Measurements from ENCODE around the gene CHERP.

Gene CHERP, protein sequence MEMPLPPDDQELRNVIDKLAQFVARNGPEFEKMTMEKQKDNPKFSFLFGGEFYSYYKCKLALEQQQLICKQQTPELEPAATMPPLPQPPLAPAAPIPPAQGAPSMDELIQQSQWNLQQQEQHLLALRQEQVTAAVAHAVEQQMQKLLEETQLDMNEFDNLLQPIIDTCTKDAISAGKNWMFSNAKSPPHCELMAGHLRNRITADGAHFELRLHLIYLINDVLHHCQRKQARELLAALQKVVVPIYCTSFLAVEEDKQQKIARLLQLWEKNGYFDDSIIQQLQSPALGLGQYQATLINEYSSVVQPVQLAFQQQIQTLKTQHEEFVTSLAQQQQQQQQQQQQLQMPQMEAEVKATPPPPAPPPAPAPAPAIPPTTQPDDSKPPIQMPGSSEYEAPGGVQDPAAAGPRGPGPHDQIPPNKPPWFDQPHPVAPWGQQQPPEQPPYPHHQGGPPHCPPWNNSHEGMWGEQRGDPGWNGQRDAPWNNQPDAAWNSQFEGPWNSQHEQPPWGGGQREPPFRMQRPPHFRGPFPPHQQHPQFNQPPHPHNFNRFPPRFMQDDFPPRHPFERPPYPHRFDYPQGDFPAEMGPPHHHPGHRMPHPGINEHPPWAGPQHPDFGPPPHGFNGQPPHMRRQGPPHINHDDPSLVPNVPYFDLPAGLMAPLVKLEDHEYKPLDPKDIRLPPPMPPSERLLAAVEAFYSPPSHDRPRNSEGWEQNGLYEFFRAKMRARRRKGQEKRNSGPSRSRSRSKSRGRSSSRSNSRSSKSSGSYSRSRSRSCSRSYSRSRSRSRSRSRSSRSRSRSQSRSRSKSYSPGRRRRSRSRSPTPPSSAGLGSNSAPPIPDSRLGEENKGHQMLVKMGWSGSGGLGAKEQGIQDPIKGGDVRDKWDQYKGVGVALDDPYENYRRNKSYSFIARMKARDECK

DNA sequence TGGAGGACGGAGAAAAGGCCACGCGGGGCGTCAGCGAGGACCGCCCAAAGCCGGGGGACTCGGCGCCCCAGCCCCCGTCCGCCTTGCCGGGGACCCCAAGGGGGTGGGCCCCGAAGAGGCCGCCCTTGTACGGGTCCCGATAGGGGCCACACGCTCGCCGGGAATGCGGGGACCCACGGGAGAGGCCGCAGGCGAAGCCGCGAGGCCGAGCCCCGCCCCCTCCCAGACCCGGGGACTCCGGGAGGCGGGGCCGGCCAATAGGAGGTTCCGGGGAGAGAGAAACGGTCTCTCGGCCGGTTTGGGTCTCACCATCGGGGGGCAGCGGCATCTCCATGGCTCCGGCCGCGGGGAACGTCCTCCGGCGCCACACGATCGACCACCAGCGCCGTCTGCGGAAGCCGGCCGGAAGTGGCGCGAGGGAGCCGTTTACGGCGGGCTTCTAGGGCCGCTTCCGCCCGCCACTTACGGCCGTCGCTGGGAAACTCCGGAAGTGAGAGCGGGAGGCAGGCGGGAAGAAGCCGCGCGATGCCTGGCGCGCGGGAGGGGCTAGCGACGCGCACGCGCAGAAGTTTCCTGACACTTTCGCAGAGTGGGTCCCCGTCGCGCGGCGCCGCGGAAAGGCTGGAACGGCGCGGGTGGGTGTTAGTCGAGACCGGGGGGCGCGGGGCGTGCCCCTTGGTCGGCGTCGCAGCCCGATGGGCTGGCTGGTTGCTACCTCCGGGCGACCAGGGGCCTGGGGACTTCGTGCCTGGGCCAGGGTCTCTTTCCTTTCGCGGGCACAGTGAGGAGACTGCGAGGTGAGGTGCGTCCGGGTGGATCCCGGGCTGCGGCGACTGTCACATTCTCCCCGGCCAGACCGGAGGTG lies at the start of gene CHERP:
Gene CHERP (minus strand): TSS at position 393 of the 865 bp plus-strand sequence. CDS start 59 bp downstream, at position 334.
- peak; percentile 91 to 92 for DNase-seq (ENCODE audit: low read depth in 2 of 2)

DNA sequence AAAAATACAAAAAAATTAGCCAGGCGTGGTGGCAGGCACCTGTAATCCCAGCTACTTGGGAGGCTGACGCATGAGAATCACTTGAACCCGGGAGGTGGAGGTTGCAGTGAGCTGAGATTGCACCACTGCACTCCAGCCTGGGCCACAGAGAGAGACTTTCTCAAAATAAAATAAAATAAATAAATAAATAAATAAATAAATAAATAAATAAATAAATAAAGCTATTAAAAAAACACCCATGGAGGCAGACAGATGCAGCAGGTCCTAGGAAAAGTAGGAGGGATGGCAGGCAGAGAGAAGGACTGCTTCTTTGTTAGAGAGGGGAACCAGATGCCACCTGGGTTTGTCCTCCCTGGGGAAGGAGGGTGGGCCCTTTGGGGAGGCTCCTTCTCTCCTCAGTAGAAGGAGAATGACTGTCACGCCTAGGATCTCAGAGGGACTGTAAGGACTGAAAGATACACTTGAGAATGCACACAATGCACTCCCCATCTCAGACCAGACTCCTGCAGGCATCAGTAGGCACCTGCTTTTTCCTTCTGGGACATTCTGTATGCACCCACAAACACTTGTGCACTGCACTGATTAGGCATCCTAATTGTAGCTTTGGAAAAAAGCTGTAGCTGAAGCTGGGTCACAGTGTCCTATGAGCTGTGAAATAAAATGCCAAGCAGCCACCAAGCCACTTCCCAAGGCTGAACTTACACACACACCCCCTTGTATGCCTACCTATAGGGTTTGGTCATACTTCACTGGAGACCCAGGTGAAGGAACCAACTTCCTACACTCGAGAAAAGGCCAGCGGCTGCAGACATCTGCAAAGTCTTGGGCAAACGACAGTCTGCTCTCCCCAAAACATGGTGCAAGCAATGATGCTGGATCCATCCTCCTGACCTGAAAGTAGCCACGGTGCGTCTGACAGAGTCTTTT lies 48.9 kb upstream of the CHERP start:
- no peak for DNase-seq (ENCODE audit: low read depth in 2 of 2)

DNA sequence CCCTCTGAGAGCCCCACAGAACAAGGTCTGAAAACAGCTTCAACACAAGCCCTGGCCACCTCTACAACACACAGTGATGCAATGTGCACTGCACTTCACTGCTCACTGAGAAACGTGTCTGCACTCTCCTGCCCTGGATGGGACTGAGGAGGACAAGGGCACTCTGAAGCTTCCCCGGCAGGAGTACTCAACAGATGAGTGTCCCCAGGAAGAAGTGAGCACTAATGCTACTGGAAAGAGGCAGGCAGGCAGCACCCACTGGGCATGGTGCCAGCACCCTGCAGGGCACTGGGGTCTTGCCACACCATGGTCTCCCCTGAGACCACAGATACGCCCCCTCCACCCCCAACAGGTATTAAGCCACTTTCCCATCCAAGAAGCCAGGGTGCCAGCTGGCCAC lies 47.7 kb upstream of the CHERP start:
- DNase-seq (ENCODE audit: low read depth in 2 of 2): no peak

DNA sequence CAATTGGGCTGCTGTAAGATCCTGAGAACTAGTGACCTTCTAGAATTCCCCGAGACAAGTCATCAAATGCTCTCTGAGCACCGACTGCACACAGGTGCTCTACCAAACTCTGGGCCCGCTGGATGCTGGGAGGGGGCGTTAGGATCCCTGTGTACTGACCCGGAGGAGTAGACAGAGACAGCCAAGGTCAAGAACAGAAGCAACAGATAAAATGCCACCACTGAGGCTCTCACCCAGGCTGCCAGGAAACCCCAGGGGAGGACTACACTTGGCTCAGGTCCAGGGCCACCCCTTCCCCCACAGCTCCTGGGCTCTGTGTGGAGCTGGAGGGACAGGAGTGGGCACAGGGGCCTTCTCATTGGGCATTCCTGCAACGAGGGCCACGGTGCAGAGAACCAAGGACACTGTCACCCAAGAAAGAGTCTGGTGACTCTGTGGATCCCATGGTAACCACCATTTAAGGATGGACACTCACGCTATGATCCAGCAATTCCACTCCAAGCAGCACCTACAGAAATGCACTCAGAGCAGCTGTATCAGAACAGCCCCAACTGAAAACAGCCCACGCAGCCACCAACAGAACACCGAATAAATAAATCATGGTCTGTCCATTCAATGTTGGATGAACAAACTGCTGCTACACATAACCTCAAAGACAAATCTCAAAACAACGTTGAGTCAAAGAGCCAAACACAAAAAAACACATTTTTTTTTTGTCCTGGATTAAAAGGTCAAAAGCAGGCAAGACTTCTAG lies 46.8 kb upstream of the CHERP start:
- no peak for DNase-seq (ENCODE audit: low read depth in 2 of 2)

DNA sequence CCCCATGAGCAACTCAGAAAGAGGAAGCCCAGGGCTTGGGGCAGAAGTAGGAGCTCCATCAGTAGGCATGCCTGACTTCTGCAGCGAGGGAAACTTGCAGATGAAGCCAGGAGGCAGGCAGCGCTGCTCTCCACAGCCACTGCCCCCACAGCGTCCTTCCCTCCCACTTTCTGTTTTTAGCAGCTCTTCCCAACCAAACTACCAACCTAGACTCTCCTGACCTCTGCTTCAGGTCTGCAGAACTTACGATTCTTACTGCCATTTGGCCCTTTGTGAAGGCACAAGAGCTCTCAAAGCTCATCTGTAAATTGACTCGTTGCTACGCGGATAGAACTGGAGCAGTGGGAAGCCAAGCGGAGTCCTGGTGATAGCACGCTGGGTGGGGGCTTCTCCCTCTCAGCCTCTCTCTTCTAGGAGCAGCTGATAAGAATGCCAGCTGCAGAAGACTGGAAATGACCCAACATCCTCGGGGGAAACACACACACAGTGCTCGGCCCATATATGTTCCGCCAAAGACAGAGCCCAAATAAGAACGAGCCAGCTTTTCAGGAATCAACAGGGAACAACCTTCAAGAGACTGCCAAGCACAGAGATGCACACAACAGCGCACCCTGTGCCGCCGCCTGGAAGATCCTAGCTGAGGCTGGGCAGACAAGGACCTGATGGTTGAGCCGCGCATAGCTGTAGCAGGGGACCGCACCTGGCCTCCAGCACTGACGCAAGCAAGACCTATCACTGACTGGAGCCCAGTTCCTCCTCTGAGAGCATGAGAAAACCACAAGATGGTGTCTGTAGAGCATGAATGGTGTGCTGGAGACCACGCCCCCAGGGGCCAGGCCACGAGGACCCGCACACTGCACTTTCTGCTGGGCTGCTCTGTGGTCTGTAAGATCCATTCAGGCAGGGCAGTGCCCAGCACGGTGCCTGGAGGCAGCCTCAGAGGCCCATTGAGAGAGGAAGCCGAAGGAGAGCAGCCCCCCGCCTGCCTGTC lies 45.9 kb upstream of the CHERP start:
- DNase-seq (ENCODE audit: low read depth in 2 of 2): peak; percentile 62

DNA sequence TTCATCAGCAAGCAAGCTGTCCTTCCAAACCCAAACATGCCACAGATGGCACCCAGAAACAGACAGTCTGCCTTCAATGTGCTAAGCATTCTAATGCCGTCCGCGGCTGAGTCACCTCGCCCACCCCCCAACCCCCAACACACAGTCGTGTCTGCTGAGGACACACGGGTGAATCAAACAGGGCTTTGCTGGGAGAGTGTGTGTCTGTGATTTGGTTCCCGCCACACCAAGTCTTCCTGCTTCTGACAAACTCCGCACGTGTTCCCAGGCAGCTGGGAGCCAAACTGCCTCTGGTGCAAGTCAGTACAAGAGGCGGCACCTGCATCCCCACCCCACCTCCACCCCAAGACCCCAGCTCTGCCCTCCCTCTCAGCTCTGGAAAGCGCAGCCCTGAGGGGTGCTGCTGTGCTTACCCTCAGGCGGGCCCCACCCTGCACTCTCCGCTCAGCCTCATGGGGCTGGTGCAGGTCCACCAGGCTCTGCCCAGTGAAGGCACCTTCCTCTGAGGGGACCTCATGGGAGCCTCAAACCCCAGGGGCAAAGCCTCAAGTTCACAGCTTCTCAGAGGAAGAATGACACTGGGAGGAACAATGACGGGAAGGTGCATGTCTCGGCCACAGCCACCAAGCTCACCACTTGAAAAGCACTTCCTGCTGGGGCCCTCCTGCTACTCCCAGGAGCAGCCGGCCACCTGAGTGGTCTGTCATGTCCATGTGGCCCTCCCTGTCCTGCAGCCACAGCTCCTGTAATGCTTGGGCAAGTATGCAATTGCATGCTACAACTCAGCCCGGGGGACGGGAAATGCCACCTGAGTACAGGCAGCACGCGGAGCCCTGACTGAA lies 45.0 kb upstream of the CHERP start:
- peak in 1 of 2 donors; percentile 45 for DNase-seq (ENCODE audit: low read depth in 2 of 2)

DNA sequence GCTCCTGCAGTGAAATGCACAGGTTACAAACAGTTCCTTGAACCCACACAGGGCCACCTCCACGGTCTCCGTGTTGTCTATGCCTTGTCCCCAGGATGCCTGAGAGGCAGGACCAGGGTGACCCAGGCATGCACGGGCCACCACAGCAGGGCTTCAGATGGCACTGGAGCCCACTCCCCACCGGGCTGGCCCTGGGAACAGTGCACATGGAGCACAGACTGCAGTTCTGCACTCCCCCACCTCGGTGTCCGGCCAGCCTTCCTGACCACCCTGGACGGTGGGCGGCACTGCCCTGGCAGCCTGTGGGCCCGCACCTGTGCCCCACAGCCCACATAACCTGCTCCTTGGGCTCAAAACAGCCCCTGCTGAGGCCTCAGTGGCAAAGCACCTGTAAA lies 44.2 kb upstream of the CHERP start:
- no peak for DNase-seq (ENCODE audit: low read depth in 2 of 2)

DNA sequence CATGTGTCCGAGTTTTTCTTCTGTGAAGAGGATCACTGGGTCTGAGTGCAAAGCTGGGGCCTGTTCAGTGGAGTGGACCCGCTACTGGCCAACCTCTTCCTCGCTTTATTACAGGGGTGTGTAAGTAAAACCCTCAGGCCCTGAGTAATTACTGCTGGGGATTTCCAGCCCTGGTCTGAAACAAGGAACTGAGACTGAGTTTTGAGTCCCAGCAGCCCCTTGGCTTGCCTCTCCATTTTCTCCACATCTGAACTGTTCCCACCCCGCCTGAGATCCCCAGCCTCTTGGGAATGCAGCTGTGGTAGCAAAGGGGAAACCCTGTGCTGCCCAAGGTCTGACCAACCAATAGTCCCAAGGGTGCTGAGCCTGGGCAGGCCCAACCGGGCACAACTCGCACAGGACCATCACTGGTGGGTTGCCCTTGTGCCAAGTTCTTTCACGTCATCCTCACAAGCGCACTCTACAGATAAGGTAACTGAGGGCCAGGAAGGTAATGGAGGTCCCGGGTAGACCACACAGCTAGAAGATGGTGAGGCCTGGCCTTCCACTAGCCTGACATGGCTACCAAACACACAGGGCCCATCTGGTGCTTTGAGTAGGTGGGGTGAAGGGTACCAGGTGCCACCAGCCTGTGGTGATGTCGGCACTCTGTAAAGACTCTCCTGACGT lies 43.7 kb upstream of the CHERP start:
- DNase-seq (ENCODE audit: low read depth in 2 of 2): no peak

DNA sequence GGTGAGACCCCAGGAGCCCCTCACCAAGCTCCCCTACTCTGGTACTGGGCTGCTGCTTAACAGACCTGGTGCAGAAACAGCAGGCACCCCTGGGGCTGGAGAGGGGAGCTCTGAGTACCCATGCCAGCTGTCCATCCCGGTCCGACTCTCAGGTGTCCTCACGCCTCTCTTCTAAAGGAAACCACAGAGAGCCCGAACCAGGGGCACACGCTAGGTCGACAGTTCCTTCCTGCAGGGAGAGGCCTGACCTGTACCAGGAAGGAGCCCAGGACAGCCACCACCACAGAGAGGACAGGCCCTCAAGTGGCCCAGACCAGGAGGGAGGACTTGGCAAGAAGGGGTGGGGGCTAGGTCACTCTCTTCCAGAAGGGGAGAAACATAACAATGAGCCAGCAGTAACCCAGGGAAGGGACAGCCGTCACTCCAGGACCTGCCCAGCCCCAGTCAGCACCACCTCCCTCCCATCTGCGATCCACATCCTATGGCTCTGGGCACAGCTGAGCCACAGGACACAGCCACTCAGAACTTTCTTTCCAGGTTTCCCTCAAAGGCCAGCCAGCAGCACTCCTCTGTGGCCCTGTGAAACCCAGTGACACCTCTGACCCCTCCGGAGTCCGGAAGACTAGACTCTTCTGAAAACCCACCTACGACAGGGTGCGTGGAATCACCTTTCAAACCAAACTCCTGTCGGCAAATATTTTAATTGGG lies 43.0 kb upstream of the CHERP start:
- DNase-seq (ENCODE audit: low read depth in 2 of 2): no peak

DNA sequence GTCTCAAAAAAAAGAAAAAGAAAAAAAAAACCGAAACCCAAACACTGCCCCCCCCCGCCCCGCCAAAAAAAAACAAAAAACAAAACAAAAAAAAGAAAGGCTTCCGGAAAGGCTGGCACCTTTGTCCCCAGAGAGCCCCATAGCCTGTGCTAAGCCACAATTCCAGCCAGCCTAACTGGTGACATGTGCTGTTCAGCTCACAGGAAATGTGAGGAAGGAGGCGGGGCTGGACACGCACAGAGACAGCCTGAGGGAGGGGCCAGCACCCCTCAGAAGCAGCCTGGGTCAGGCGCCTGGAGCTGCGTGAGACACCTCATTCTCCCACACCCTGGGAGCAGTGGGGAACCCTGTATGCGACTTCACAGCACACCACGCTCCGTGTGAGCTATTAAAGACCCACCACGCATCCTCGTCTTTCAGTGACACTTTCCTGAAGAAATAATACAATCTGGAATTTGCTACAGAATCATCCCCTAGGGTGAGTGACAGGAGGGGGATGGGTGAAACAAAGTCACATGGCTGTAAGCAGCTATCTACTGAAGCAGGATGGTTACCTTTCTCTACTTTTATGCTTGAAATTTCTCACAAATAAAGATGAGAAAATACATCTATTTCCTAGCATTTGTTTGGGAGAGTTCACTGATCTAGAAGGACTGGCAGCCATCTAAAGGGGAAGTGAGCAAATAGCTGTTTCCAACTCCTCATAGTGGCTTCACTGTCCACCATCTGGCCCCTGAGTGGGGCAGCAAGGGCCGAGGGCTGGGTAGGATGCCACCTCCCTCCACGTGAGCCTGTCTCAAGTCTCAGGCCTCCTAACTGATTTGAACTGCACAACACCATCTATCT lies 42.2 kb upstream of the CHERP start:
- DNase-seq (ENCODE audit: low read depth in 2 of 2): peak; percentile 83 to 85

DNA sequence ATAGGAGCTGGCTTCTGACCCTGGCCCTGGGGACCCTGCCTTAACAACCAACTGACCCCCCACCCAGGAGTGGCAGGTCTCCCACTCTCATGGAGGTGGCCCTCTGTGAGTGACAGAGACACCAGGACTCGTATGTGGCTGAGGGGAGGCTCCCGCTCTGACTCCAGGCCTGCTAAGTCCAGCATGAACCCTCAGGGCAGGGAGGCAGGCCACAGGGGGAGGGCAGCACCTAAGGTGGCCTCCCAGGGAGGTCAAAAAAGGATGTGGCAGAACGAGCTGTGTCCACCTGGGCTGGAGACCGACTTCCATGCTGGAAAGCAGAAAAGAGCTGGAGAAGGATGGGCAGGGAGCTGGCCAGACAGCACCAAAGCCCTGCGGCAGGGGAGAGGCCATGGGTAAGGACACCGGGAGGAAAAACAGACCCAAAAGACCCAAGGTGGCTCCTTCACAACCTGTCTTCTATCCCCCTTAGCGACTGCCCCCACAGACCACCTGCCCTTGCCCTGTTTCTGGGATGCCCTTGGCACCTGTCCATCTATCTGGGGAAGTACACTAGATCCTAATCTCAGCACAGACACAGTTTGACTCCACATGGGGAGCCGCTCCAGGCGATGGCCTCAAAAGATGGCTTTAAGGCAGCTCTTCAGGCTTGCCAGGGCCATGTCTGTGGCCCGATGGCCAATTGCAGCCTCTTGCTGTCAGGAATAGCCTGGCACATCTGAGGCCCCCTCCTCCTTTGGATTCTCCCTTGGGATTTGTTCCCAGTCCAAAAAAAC lies 40.4 kb upstream of the CHERP start:
- DNase-seq (ENCODE audit: low read depth in 2 of 2): no peak

DNA sequence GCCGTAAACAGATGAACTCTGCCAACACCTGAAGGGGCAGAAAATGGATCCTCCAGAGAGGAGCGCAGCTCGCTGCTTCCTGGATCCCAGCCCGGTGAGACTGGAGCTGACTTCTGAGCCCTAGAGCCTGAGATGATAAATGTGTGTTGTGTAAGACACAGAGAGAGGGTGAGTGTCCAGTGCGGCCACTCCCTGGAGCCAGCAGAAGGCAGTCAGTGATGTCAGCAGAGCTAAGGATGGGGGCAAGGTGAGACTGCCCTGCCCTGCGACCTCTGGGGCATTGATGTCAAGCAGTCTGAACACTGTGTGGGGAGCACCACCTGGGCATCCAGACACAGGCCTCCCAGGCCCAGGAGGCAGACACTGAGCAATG lies 39.7 kb upstream of the CHERP start:
- DNase-seq (ENCODE audit: low read depth in 2 of 2): no peak

DNA sequence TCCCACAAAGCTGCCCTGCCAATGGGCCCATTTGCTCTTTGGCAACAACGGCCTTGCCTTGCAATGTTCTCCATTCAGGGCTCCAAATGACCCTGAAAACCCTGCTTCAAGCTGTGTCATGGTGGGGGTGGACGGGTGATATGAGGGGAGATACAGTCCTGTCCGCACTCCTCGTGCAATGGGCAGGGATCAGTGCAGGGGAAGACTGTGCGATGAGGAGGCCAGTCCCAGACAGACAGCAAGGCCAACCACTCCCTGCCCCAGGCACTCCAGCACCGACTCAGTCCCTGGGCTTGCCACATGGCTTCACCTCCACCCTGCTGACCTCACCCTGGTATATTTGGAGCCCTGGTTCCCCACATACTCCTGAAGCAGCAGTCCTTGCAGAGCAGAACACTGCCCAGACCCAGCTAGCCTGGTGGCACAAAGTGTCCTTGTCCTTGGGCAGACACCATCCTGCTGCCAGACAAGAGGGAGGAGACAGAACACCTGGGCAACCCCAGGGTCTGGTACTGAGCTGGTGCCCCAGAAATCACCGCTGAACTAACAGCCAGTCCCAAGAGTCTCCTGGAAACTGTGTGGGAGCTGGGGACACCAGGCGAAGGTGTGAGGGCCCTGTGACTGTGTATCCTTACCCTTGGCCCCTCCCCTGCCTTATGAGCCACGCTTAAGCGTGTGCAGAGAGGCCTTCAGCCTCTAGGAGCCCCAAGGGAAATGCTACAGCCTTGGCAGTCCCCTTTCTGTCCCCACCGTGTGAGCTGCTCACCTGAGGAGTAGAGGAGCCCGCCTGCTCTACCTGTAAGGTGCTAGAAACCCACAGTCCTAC lies 39.1 kb upstream of the CHERP start:
- DNase-seq (ENCODE audit: low read depth in 2 of 2): no peak

DNA sequence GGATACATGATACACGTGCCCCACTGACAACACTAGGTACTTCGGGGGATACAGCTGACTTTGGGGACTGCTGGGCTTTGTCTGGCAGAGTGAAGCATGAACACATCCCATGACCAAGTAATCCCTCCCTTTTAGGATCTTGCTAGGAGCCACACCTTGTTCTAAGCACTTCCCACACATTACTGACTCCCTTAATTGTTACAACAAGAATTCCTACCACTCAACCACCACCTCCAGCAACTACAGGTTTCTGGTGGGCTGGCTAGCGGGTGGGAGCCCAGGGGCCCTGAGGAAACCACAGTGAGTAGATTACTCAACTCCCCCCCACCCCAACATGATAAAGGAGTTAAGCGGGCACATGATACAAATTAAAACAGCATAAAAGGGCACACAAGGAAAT lies 37.1 kb upstream of the CHERP start:
- DNase-seq (ENCODE audit: low read depth in 2 of 2): no peak
